HepG2 (cell line): ENCODE results near the gene KATNA1. TPM values are rescaled to one million over a fixed set of nuclear protein-coding genes. Genes with fewer than 3 reads are reported as not detected.

Experiments
- ATF4 ChIP-seq, 2 experiments: fragments of 450-650 bp in 1 of 2; sonication (generic) in 1 of 2; formaldehyde crosslinking; IDR thresholded peaks; 2 replicates each; pipeline versions ENCODE4 v1.5.0 to v1.8.0; 2020 to 2022; ENCODE audit warnings: mild to moderate bottlenecking in 1 of 2, missing genetic modification reagents in 1 of 2
- ATRX ChIP-seq: sonication (generic); formaldehyde crosslinking; IDR thresholded peaks from 2 replicates; pipeline ENCODE4 v1.4.0; 2020; ENCODE audit warnings: missing genetic modification reagents, borderline replicate concordance
- CBX1 ChIP-seq: IDR thresholded peaks from one replicate; pipeline ENCODE4 v1.6.1; 2016; ENCODE audit warnings: antibody characterized with exemption, low read depth
- CCDC6 ChIP-seq: sonication (generic); formaldehyde crosslinking; IDR thresholded peaks from 2 replicates; pipeline ENCODE4 v1.8.1; 2022; ENCODE audit warnings: mild to moderate bottlenecking, missing genetic modification reagents, moderate library complexity
- KLF16 ChIP-seq, 2 experiments: sonication (generic) in 1 of 2; formaldehyde crosslinking in 1 of 2; IDR thresholded peaks; 2 replicates each; pipeline versions ENCODE4 v1.6.1 to v1.8.0; 2016 to 2023; ENCODE audit warnings: missing genetic modification reagents in 2 of 2, missing compliant biosample characterization in 1 of 2
- LBX2 ChIP-seq: sonication (generic); formaldehyde crosslinking; IDR thresholded peaks from 2 replicates; pipeline ENCODE4 v1.5.0; 2020; ENCODE audit warnings: missing genetic modification reagents, mild to moderate bottlenecking, borderline replicate concordance
- MAFG ChIP-seq: sonication (generic); formaldehyde crosslinking; IDR thresholded peaks from 2 replicates; pipeline ENCODE4 v1.5.1; 2020; ENCODE audit warnings: mild to moderate bottlenecking, missing genetic modification reagents
- NFYB ChIP-seq: sonication (generic); formaldehyde crosslinking; IDR thresholded peaks from 2 replicates; pipeline ENCODE4 v1.4.0; 2020; ENCODE audit warnings: missing genetic modification reagents
- PRDM10 ChIP-seq: sonication (generic); formaldehyde crosslinking; IDR thresholded peaks from 2 replicates; pipeline ENCODE4 v1.4.0; 2020; ENCODE audit warnings: low read depth, missing genetic modification reagents
- SMYD3 ChIP-seq: sonication (generic); formaldehyde crosslinking; IDR thresholded peaks from 2 replicates; pipeline ENCODE4 v1.8.1; 2023; ENCODE audit warnings: mild to moderate bottlenecking, missing genetic modification reagents
- SNAPC2 ChIP-seq: sonication (generic); formaldehyde crosslinking; IDR thresholded peaks from 2 replicates; pipeline ENCODE4 v1.8.1; 2022; ENCODE audit warnings: mild to moderate bottlenecking, missing genetic modification reagents
- SP1 ChIP-seq, 2 experiments: fragments of 450-650 bp in 1 of 2; sonication (generic) in 1 of 2; formaldehyde crosslinking in 1 of 2; IDR thresholded peaks; 2 replicates each; pipeline versions ENCODE4 v1.4.0 to v1.6.1; 2016 to 2020; ENCODE audit warnings: missing genetic modification reagents in 1 of 2
- ZBTB3 ChIP-seq: sonication (generic); formaldehyde crosslinking; IDR thresholded peaks from 2 replicates; pipeline ENCODE4 v1.4.0; 2020; ENCODE audit warnings: low read depth, mild to moderate bottlenecking, moderate library complexity, missing genetic modification reagents, borderline replicate concordance
- ZFP91 ChIP-seq: sonication (generic); formaldehyde crosslinking; IDR thresholded peaks from 2 replicates; pipeline ENCODE4 v1.9.0; 2022; ENCODE audit warnings: missing genetic modification reagents, mild to moderate bottlenecking, borderline replicate concordance
- ZMYM4 ChIP-seq: sonication (generic); formaldehyde crosslinking; IDR thresholded peaks from 2 replicates; pipeline ENCODE4 v1.8.1; 2023; ENCODE audit warnings: mild to moderate bottlenecking, missing genetic modification reagents
- ZNF101 ChIP-seq: sonication (generic); formaldehyde crosslinking; IDR thresholded peaks from 2 replicates; pipeline ENCODE4 v1.4.0; 2020; ENCODE audit warnings: mild to moderate bottlenecking, low read depth, missing genetic modification reagents, borderline replicate concordance
- ZNF207 ChIP-seq: fragments of 450-650 bp; IDR thresholded peaks from 2 replicates; pipeline ENCODE4 v1.6.1; 2016; ENCODE audit warnings: antibody characterized with exemption, borderline replicate concordance
- ZNF326 ChIP-seq: sonication (generic); formaldehyde crosslinking; IDR thresholded peaks from 2 replicates; pipeline ENCODE4 v1.4.0; 2020; ENCODE audit warnings: missing genetic modification reagents, borderline replicate concordance
- ZNF331 ChIP-seq: sonication (generic); formaldehyde crosslinking; IDR thresholded peaks from 2 replicates; pipeline ENCODE4 v1.4.0; 2020; ENCODE audit warnings: missing genetic modification reagents
- ZNF572 ChIP-seq: sonication (generic); formaldehyde crosslinking; IDR thresholded peaks from 2 replicates; pipeline ENCODE4 v1.5.1; 2020; ENCODE audit warnings: mild to moderate bottlenecking, missing genetic modification reagents
- ZNF605 ChIP-seq: sonication (generic); formaldehyde crosslinking; IDR thresholded peaks from 2 replicates; pipeline ENCODE4 v1.8.0; 2022; ENCODE audit warnings: mild to moderate bottlenecking, missing genetic modification reagents
- ZNF780A ChIP-seq: sonication (generic); formaldehyde crosslinking; IDR thresholded peaks from 2 replicates; pipeline ENCODE4 v1.8.0; 2022; ENCODE audit warnings: mild to moderate bottlenecking, missing genetic modification reagents, moderate library complexity
- ZSCAN29 ChIP-seq: sonication (generic); formaldehyde crosslinking; conservative IDR thresholded peaks from 2 replicates; pipeline ENCODE4 v1.4.0; 2020; ENCODE audit warnings: mild to moderate bottlenecking, missing genetic modification reagents
- polyA plus RNA-seq, 8 experiments: library from polyadenylated mRNA; depleted of rRNA in 3 of 8; stranded (reverse) in 7 of 8; unstranded in 1 of 8; fragments of >200 nt; fragmentation: Illumina TruSeq in 4 of 8; extraction: Trizol in 4 of 8; gene quantifications; 2 replicates each; pipeline versions ENCODE4 v1.2.1 to v1.2.3, GENCODE V29; 2011 to 2016; ENCODE audit warnings: low read depth in 4 of 8, missing spikeins in 1 of 8, mixed read lengths in 1 of 8; ENCODE audit not compliant: insufficient read depth in 1 of 8
- total RNA-seq, 5 experiments: library from RNA; depleted of rRNA; stranded (reverse); fragments of >200 nt; fragmentation: Illumina TruSeq; extraction: Trizol; gene quantifications; 2 replicates each; pipeline ENCODE4 v1.2.3, GENCODE V29; 2016; ENCODE audit warnings: low read depth in 1 of 5

The KATNA1 gene
- total and polyA plus RNA-seq, 2 of the 13 experiments (the other 11 are each of a cell fraction or from before 2014, with no cell fraction given) = 14.8 to 25.3 TPM

- TF ChIP-seq CCDC6 (no peak), NFYB (CRISPR knock-in tag) (peak; percentile 64), ZBTB3 (CRISPR knock-in tag) (peak; percentile 73; the same call in 1 of the 2 replicates), ZFP91 (peak; percentile 91; the same call in 1 of the 2 replicates), SMYD3 (no peak), ZSCAN29 (CRISPR knock-in tag) (no peak), LBX2 (CRISPR knock-in tag) (peak; percentile 70; the same call in 1 of the 2 replicates), ZNF780A (CRISPR knock-in tag) (no peak), ZMYM4 (CRISPR knock-in tag) (peak; percentile 92), SP1 (IDR thresholded peaks at IDR 0.05) (no peak), SP1 (CRISPR knock-in tag; IDR thresholded peaks at IDR 0.05) (peak; percentile 94), ZNF605 (CRISPR knock-in tag) (peak; percentile 87), PRDM10 (CRISPR knock-in tag) (peak; percentile 33; the same call in 1 of the 2 replicates), ZNF207 (no peak), SNAPC2 (CRISPR knock-in tag) (peak; percentile 74; the same call in 1 of the 2 replicates), MAFG (no peak), ATF4 (CRISPR knock-in tag; IDR thresholded peaks at IDR 0.05) (peak in 1 of 2 experiments; percentile 77; a peak in 2 of 4 replicates), ZNF572 (0 out of 2 replicates have a peak, but pooled peaks have one; percentile 11), CBX1 (peak; percentile 97), KLF16 (CRISPR knock-in tag; IDR thresholded peaks at IDR 0.05) (peak in 1 of 2 experiments; percentile 97; a peak in 2 of 4 replicates), ATRX (CRISPR knock-in tag) (no peak), ZNF331 (CRISPR knock-in tag) (peak; percentile 88), ZNF326 (CRISPR knock-in tag) (no peak), ZNF101 (no peak)
Measured at GRCh38 chr6:149545754-149546471, 102.6 kb downstream of the KATNA1 start, which contains the start of gene PPIL4 (continued).
